Glutamatergic neuron (in vitro differentiated cells): ENCODE measurements around the gene ZFHX3. TPM values are rescaled to one million over a fixed set of nuclear protein-coding genes. Genes with fewer than 3 reads are reported as not detected.

ENCODE experiments used
- DNase-seq: peaks from one replicate; pipeline ENCODE4 v3.0.0; 2022
- H3K27ac Mint-ChIP-seq: one replicate; pipeline ENCODE4 v1.8.0; 2020; ENCODE audit warnings: mild to moderate bottlenecking, mixed read lengths, inconsistent platforms; ENCODE audit not compliant: unreplicated experiment
- H3K27me3 Mint-ChIP-seq: one replicate; pipeline ENCODE4 v1.8.0; 2020; ENCODE audit warnings: mild to moderate bottlenecking, moderate library complexity, mixed read lengths, inconsistent platforms; ENCODE audit not compliant: unreplicated experiment
- H3K36me3 Mint-ChIP-seq: one replicate; pipeline ENCODE4 v1.8.0; 2020; ENCODE audit warnings: mild to moderate bottlenecking, mixed read lengths, inconsistent platforms; ENCODE audit not compliant: unreplicated experiment
- H3K4me1 Mint-ChIP-seq: one replicate; pipeline ENCODE4 v1.8.0; 2020; ENCODE audit warnings: mild to moderate bottlenecking, low read depth, mixed read lengths, inconsistent platforms; ENCODE audit not compliant: unreplicated experiment
- H3K4me3 Mint-ChIP-seq: one replicate; pipeline ENCODE4 v1.8.0; 2020; ENCODE audit warnings: mild to moderate bottlenecking, mixed read lengths, inconsistent platforms; ENCODE audit not compliant: unreplicated experiment
- H3K9me3 Mint-ChIP-seq: one replicate; pipeline ENCODE4 v1.8.0; 2020; ENCODE audit warnings: mild to moderate bottlenecking, moderate library complexity, mixed read lengths, inconsistent platforms; ENCODE audit not compliant: unreplicated experiment
- total RNA-seq: library from RNA; stranded (reverse); fragmentation: NEBNext Ultra II Directional; extraction: Animal tissue kit (Norgen Biotek cat#: 25700); gene quantifications from one replicate; pipeline ENCODE4 v1.2.1, GENCODE V29; 2021; ENCODE audit not compliant: unreplicated experiment
- TF ChIP-seq, protein P1 (sequence below): fragments of 200-600 bp; sonication (generic); IDR thresholded peaks from one replicate; pipeline ENCODE4 v1.5.0; 2021; ENCODE audit not compliant: partially characterized antibody, unreplicated experiment

Gene ZFHX3
- total RNA-seq, 1 donor from 2014 or later, result 6.8 TPM

DNA sequence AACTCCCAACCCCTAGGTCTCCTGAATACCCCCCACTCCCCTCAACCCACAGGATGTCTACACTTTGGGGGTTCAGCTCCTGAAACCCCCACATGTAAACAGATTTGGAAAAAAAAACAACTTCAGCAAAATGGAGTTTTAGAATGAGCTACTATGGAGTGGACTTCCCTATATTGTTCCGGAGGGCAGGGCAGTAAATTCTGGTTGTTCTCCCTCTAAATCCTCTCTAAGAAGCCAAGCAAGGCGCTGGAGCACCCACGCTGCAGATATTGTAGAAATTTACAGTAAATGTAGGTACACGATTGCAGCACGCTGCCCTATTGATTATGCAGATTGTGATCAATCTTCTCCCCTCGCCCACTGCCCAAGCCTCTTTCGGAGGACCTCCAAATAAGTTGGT is 8.5 kb upstream of the ZFHX3 start:
- Mint-ChIP-seq H3K27ac (no peak overlapping the region), H3K36me3 (peaks cover 6% of the 10 kb centered on the region), H3K4me1 (peaks cover 37% of the 10 kb centered on the region), H3K4me3 (peak overlapping the region; percentile 95), H3K27me3 (peaks cover 21% of the 10 kb centered on the region), H3K9me3 (peaks cover 13% of the 10 kb centered on the region)
- TF ChIP-seq, protein P1, sequence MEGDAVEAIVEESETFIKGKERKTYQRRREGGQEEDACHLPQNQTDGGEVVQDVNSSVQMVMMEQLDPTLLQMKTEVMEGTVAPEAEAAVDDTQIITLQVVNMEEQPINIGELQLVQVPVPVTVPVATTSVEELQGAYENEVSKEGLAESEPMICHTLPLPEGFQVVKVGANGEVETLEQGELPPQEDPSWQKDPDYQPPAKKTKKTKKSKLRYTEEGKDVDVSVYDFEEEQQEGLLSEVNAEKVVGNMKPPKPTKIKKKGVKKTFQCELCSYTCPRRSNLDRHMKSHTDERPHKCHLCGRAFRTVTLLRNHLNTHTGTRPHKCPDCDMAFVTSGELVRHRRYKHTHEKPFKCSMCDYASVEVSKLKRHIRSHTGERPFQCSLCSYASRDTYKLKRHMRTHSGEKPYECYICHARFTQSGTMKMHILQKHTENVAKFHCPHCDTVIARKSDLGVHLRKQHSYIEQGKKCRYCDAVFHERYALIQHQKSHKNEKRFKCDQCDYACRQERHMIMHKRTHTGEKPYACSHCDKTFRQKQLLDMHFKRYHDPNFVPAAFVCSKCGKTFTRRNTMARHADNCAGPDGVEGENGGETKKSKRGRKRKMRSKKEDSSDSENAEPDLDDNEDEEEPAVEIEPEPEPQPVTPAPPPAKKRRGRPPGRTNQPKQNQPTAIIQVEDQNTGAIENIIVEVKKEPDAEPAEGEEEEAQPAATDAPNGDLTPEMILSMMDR, result no peak
- DNase-seq, result no peak

DNA sequence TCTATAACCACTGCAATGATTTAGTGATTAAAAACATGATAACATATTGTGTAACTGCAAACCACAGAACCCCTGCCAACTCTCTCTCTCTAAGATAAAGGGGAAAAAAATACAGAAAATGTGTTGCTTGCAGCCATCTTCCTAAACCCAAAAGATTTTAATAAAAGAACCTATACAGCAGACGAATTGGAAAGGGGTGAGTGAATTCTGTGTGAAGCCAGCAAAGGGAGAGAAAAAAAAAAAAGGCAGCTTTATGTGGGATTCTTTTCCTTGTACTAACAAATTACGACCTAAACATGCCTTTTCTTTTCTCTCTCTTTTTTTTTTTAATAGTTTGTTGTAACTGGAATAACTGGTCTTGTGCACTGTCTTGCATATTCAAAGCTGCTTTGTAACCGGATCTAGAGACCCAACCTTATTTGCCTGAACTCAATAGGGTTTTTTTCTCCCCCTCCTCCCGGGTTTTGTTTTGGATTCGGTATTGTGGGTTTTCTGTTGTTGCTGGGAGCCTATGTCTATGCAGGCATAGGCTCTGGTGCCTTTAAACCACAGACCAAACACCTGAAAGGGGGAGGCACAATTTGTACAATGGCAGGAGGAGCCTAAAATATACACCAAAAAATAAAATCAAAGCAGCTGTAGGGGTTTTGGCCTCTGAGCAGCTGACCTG is 7.0 kb upstream of the ZFHX3 start:
- Mint-ChIP-seq H3K4me3 (peak overlapping the region; percentile 55), H3K4me1 (peaks cover 38% of the 10 kb centered on the region), H3K27ac (no peak overlapping the region), H3K27me3 (peaks cover 18% of the 10 kb centered on the region), H3K9me3 (peaks cover 13% of the 10 kb centered on the region), H3K36me3 (peaks cover 6% of the 10 kb centered on the region)
- DNase-seq, result no peak
- TF ChIP-seq, protein P1, result no peak

DNA sequence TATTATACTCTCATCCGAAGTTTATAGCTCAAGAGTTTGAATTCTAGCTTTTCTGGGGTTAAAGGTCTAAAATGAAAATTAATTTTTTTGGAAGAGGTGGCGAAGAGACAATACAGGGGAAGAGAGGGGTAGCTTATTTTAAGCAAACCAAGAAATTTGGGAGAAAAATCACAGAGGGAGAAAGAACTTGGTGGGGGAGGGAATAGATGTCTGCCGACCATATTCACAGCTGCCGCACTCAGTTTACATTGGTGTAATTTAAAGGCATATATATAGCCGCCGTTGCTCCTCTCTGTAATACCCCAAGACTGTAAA is 6.5 kb upstream of the ZFHX3 start:
- Mint-ChIP-seq H3K4me3 (peak overlapping the region; percentile 44), H3K36me3 (peaks cover 6% of the 10 kb centered on the region), H3K4me1 (peaks cover 39% of the 10 kb centered on the region), H3K27me3 (peaks cover 18% of the 10 kb centered on the region), H3K27ac (no peak overlapping the region), H3K9me3 (peaks cover 9% of the 10 kb centered on the region)
- TF ChIP-seq, protein P1, result no peak
- DNase-seq, result no peak

DNA sequence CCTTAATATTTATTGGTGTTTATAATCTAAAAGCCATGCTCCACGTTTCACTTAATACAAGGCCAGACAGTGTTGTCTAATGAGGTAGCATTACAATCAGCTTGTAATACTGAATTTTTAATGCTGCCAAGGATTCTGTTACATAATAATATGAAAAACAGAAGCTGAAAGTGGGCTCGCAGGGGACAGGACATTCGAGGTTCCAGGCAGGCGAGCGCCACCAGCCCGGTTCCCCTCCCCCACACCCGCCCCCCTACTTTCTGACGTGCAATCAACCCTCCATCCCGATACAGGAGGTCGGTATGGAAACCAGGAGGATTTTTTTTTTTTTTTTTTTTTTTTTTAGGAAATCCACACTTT is 6.2 kb upstream of the ZFHX3 start:
- Mint-ChIP-seq H3K27ac (no peak overlapping the region), H3K36me3 (peaks cover 6% of the 10 kb centered on the region), H3K9me3 (peaks cover 10% of the 10 kb centered on the region), H3K4me3 (no peak overlapping the region), H3K4me1 (peaks cover 36% of the 10 kb centered on the region), H3K27me3 (peaks cover 18% of the 10 kb centered on the region)
- DNase-seq, result no peak
- TF ChIP-seq, protein P1, result no peak

DNA sequence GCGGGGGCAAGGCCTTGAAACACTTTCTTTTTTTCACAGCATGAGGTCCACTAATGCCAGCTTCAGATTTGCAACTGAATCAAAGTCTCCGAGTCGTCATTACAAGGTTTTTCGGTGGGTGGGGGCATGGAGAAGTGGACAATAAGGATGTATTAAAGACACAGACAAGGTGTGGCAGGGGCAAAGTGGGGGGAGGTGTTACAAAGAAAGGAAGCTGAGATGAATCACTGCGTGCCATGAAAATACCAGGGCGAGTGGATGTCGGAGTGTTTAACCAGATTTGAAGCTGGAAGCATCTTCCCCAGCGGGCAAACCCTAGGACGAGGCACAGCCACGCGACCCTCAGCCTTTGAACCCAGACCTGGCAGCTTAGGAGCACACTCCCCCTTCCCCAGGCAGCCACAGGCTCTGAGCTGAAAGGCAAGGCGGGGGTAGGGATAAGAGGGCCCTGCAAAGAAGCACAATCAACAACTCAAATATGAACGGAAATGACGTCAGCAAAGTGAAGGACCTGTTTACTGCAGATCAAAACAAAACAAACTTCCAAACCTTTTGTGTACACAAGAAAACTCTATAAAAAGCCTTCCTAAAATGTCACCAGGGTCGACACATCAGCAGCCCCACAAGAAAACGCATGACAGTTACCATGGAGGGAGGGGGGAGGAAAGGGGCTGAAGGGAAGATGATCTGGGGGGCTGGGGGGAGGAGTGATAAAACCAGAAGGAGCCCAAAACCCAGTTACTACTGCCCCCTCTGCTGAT is 5.6 kb upstream of the ZFHX3 start:
- peak overlapping the region; percentile 47 for H3K4me3 Mint-ChIP-seq
- peaks cover 18% of the 10 kb centered on the region for H3K27me3 Mint-ChIP-seq
- DNase-seq, result no peak
- TF ChIP-seq, protein P1, result no peak
- peaks cover 40% of the 10 kb centered on the region for H3K4me1 Mint-ChIP-seq
- peaks cover 6% of the 10 kb centered on the region for H3K36me3 Mint-ChIP-seq
- H3K27ac Mint-ChIP-seq, result no peak overlapping the region
- peaks cover 13% of the 10 kb centered on the region for H3K9me3 Mint-ChIP-seq
